Measurements from ENCODE around the gene ELFN1.
"Not testable (repeated sequence)": the region's sequence is repeated elsewhere in the genome, so short reads cannot be mapped to it uniquely, and the experiment has no call there.

ELFN1 gene

GRCh38 chr7:1762238-1762945 is 92.3 kb downstream of the ELFN1 start:
- DNase-seq: no peak

- DNase-seq: no peak
These were observed 93.0 kb downstream of the ELFN1 start for GRCh38 chr7:1763033-1763432.

- DNase-seq: not testable (repeated sequence)
These were observed 93.8 kb downstream of the ELFN1 start for GRCh38 chr7:1763911-1764310.

GRCh38 chr7:1765336-1765735 is 95.3 kb downstream of the ELFN1 start:
- DNase-seq: no peak

GRCh38 chr7:1767524-1767923 is 97.4 kb downstream of the ELFN1 start:
- no peak for DNase-seq

GRCh38 chr7:1768832-1769231 is 98.8 kb downstream of the ELFN1 start:
- no peak for DNase-seq

- DNase-seq: no peak
These were observed 99.5 kb downstream of the ELFN1 start for GRCh38 chr7:1769286-1770200.

- no peak for DNase-seq
These were observed 100.3 kb downstream of the ELFN1 start for GRCh38 chr7:1770331-1770730.

- no peak for DNase-seq
These were observed 105.3 kb downstream of the ELFN1 start for GRCh38 chr7:1775389-1775788.

GRCh38 chr7:1777122-1777521 is 107.0 kb downstream of the ELFN1 start:
- no peak for DNase-seq

- DNase-seq: no peak
These were observed 109.4 kb downstream of the ELFN1 start for GRCh38 chr7:1779445-1779844.

GRCh38 chr7:1781369-1781768 is 111.3 kb downstream of the ELFN1 start:
- DNase-seq: no peak

- DNase-seq: no peak
These were observed 115.8 kb downstream of the ELFN1 start for GRCh38 chr7:1785839-1786238.

GRCh38 chr7:1787241-1787640 is 117.2 kb downstream of the ELFN1 start:
- DNase-seq: no peak

- DNase-seq: no peak
These were observed 117.7 kb downstream of the ELFN1 start for GRCh38 chr7:1787681-1788235.

GRCh38 chr7:1794888-1795542 is 124.9 kb downstream of the ELFN1 start:
- DNase-seq: no peak

Measured in activated naive CD4-positive, alpha-beta T cell treated with anti-CD3 and anti-CD28 coated beads, Interleukin-2, amount 50 U/mL, for 16 hours (primary cell).